ENCODE results near the gene LANCL2. TPM values are rescaled to one million over a fixed set of nuclear protein-coding genes. Genes with fewer than 3 reads are reported as not detected.

The LANCL2 gene
- total and polyA plus RNA-seq, 8 donors = 9.5 to 24.9 (median 20.8) TPM

DNA sequence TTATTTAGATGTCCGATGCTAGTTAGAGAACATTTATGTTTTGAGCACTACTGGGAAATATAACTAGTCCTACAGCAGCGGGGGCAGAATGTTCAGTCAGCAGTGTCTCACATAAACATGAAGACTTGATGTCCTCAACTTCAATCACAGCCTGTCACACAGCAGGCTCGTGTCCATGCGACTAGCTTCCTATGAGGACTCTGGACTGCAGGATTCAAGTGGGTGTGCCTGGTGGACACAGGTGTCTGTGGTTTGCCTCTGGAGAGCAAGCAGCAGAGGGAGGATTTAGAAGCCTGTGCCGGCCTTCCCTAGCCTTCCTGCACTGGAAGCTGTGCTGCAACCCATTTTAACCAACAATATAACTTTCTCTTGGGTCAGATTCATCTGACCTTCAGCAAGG, 30.0 kb upstream of the LANCL2 start:
- no peak overlapping the region for H3K27ac ChIP-seq
- ATAC-seq (no peak), DNase-seq (no peak)
- H3K36me3 ChIP-seq = no peaks in the 10 kb centered on the region
- intact Hi-C loops (cut with DNase I) = no loop called here
- H3K9me3 ChIP-seq = no peaks in the 10 kb centered on the region
- no peak overlapping the region for H3K4me3 ChIP-seq
- TF ChIP-seq, protein P1, sequence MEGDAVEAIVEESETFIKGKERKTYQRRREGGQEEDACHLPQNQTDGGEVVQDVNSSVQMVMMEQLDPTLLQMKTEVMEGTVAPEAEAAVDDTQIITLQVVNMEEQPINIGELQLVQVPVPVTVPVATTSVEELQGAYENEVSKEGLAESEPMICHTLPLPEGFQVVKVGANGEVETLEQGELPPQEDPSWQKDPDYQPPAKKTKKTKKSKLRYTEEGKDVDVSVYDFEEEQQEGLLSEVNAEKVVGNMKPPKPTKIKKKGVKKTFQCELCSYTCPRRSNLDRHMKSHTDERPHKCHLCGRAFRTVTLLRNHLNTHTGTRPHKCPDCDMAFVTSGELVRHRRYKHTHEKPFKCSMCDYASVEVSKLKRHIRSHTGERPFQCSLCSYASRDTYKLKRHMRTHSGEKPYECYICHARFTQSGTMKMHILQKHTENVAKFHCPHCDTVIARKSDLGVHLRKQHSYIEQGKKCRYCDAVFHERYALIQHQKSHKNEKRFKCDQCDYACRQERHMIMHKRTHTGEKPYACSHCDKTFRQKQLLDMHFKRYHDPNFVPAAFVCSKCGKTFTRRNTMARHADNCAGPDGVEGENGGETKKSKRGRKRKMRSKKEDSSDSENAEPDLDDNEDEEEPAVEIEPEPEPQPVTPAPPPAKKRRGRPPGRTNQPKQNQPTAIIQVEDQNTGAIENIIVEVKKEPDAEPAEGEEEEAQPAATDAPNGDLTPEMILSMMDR (IDR thresholded peaks at IDR 0.05) = no peak
- no peaks in the 10 kb centered on the region for H3K4me1 ChIP-seq
- no peaks in the 10 kb centered on the region for H3K27me3 ChIP-seq

DNA sequence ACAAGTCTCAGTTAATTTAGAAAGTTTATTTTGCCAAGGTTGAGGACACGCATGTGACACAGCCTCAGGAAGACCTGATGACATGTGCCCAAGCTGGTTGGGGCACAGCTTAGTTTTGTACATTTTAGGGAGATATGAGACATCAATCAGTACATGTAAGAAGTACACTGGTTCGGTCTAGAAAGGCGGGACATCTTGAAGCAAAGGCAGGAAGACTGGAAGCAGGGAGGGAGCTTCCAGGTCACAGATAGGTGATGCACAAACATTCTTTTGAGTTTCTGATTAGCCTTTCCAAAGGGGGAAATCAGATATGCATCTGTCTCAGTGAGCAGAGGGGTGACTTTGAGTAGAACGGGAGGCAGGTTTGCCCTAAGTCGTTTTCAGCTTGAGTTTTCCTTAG, 29.4 kb upstream of the LANCL2 start:
- Histone ChIP-seq H3K4me3 (no peak overlapping the region), H3K4me1 (no peaks in the 10 kb centered on the region), H3K27ac (no peak overlapping the region), H3K9me3 (no peaks in the 10 kb centered on the region), H3K27me3 (no peaks in the 10 kb centered on the region), H3K36me3 (no peaks in the 10 kb centered on the region)
- no peak for ATAC-seq
- intact Hi-C loops (cut with DNase I) = no loop called here
- no peak for DNase-seq
- TF ChIP-seq, protein P1 (IDR thresholded peaks at IDR 0.05) = no peak

DNA sequence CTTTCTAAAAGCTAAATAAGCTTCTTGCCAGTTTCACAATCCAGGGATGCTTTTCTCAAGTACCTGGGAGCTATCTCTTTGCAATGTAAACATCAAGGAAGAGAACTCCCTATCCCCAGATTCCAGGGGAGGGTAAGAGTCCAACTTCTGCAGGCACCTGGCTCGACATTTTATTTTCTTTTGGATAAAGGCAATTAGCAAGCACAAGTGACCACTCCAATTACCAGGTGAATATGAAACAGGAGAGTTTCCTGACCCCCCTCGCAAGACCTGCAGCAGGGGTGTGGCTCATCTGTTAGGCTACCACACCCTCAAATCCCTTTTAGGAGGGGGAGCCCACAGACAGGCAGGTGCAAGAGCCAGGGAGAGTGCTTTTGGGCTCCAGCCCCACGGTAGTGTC, 28.6 kb upstream of the LANCL2 start:
- ATAC-seq = no peak
- Histone ChIP-seq H3K27me3 (no peaks in the 10 kb centered on the region), H3K9me3 (no peaks in the 10 kb centered on the region), H3K36me3 (no peaks in the 10 kb centered on the region), H3K4me3 (no peak overlapping the region), H3K27ac (no peak overlapping the region), H3K4me1 (no peaks in the 10 kb centered on the region)
- TF ChIP-seq, protein P1 (IDR thresholded peaks at IDR 0.05) = no peak
- no peak for DNase-seq
- intact Hi-C loops (cut with DNase I) = no loop called here

DNA sequence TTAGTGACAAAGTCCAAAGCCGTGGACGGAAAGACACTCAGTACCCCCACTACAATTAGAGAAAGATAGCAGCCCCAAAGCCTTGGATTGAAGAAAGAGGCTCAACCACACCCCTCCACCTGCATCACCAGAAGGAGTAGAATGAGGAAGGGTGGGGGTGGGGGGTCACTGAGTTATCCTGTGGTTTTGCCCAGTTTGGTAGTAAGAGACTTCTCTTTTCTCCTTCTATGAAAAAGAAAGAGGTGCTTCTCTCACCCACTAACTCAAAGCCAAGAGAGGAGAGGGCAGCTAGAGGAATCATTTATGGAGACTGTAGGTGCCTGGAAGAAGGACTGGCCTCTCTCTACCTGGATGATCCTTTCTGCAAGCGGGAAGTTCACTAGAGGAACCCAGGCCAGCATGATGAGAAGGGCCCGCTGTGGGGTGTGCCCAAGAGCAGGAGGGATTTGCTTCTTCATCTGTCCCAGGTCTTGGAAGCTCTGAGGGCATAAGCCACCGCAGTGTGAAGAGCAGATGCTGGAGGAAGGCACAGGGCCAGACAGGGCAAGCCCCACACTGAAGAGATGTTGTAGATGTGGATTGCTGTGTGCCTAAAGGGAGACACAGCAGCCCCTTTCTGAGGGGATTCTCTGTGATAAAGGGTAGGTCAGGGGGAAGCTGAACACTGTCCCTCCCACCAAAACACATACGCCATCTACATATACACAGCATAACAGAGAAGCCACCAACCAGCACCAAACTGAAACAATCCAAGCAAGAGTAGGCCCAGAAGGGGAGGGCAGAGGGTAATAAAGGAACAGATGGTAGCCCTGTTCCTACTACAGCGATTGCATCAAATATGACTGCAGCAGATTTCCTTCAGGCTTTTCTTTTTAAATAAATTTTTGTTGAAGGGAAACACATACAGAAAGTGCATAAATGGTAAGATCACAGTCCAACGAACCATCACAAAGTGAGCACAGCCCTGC, 25.8 kb upstream of the LANCL2 start:
- H3K4me3 ChIP-seq = no peak overlapping the region
- intact Hi-C loops (cut with DNase I) = no loop called here
- TF ChIP-seq, protein P1 (IDR thresholded peaks at IDR 0.05) = no peak

DNA sequence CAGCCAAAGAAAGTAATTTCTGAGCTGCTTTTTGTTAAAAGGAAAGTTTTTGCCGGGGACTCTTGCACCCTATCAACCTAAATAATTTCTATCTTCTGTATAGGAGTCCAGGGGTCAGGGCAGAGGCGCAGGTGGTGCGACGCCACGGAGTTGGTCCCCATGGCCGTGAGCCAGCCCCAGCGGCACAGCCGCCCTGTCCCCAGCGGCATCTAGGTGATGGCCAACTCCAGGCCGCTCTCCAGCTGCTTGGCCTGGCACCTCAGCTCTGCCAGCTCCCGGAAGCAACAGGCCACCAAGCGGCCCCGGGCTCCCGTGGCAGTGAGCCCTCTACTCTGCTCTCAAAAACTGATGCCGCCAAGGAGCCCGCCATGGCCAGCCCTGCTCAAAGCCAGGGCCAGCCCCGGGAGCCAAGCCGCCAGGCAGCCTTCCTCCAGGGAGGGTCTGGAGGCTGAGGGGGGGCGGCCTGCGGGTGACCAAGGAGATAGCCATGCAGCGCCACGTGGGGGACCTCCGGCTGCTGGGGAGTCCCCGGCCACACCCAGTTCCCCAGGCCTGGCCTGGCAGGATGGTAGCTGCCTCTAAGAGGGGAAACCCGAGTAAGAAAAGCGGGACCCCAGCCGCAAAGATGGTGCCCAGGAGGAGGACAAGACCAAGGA, 22.8 kb upstream of the LANCL2 start:
- no peak overlapping the region for H3K4me3 ChIP-seq
- H3K9me3 ChIP-seq = peaks cover 0 to 22% of the 10 kb centered on the region in 2 donors
- DNase-seq (no peak), ATAC-seq (no peak)
- TF ChIP-seq, protein P1 (IDR thresholded peaks at IDR 0.05) = no peak
- intact Hi-C loops (cut with DNase I) = no loop called here
- no peaks in the 10 kb centered on the region for H3K4me1 ChIP-seq
- no peak overlapping the region for H3K27ac ChIP-seq
- no peaks in the 10 kb centered on the region for H3K36me3 ChIP-seq
- H3K27me3 ChIP-seq = peaks cover 5 to 18% of the 10 kb centered on the region in 2 donors

More for the DNA sequence above, 25.8 kb upstream of the LANCL2 start:
- Histone ChIP-seq H3K36me3 (no peaks in the 10 kb centered on the region), H3K9me3 (peaks cover 0 to 17% of the 10 kb centered on the region in 2 donors), H3K4me1 (no peaks in the 10 kb centered on the region), H3K27me3 (peaks cover 0 to 4% of the 10 kb centered on the region in 2 donors), H3K27ac (no peak overlapping the region)
- DNase-seq (no peak), ATAC-seq (no peak)
